IgD-negative memory B cell (primary cell): ENCODE data around the gene TFAP2A. TPM values are rescaled to one million over a fixed set of nuclear protein-coding genes. Genes with fewer than 3 reads are reported as not detected.

Source experiments
- H3K27ac Mint-ChIP-seq, 3 donors: one replicate each; pipeline ENCODE4 v1.8.0; 2020 to 2022; ENCODE audit warnings: mild to moderate bottlenecking in 3 of 3, mixed read lengths in 3 of 3, moderate library complexity in 1 of 3
- H3K27me3 Mint-ChIP-seq: one replicate; pipeline ENCODE4 v1.8.0; 2021; ENCODE audit warnings: mixed read lengths
- H3K36me3 Mint-ChIP-seq: one replicate; pipeline ENCODE4 v1.8.0; 2020; ENCODE audit warnings: mild to moderate bottlenecking, mixed read lengths
- H3K4me1 Mint-ChIP-seq, 3 donors: one replicate each; pipeline ENCODE4 v1.8.0; 2020 to 2022; ENCODE audit warnings: mixed read lengths in 3 of 3, mild to moderate bottlenecking in 1 of 3
- H3K4me3 Mint-ChIP-seq, 4 donors: one replicate each; pipeline ENCODE4 v1.8.0; 2020 to 2022; ENCODE audit warnings: mild to moderate bottlenecking in 4 of 4, mixed read lengths in 4 of 4, moderate library complexity in 3 of 4
- H3K9me3 Mint-ChIP-seq, 3 donors: one replicate each; pipeline ENCODE4 v1.8.0; 2020 to 2021; ENCODE audit warnings: mixed read lengths in 3 of 3, mild to moderate bottlenecking in 1 of 3
- polyA plus RNA-seq: library from polyadenylated mRNA; unstranded; fragments of 300-500 nt; fragmentation: Illumina TruSeq; gene quantifications from one replicate; pipeline ENCODE4 v1.2.3, GENCODE V29; 2021

The TFAP2A gene
- polyA plus RNA-seq, 1 donor from 2014 or later = not detected

GRCh38 chr6:10411971-10412460, 2.9 kb downstream of the TFAP2A start:
- Mint-ChIP-seq H3K27ac (peak overlapping the region; percentile 93 to 99 (median 99)), H3K4me3 (peak overlapping the region; percentile 89 to 96 (median 94)), H3K4me1 (peaks cover 4 to 14% (median 9%) of the 10 kb centered on the region in 3 donors), H3K36me3 (peaks cover 2% of the 10 kb centered on the region), H3K9me3 (peaks cover 6 to 34% (median 12%) of the 10 kb centered on the region in 3 donors), H3K27me3 (peaks cover 68% of the 10 kb centered on the region)

GRCh38 chr6:10411131-10411970, 3.5 kb downstream of the TFAP2A start:
- H3K9me3 Mint-ChIP-seq = peaks cover 6 to 36% (median 17%) of the 10 kb centered on the region in 3 donors
- peak overlapping the region; percentile 93 to 99 (median 99) for H3K27ac Mint-ChIP-seq
- peaks cover 3% of the 10 kb centered on the region for H3K36me3 Mint-ChIP-seq
- H3K4me3 Mint-ChIP-seq = peak overlapping the region; percentile 89 to 96 (median 94)
- peaks cover 4 to 14% (median 9%) of the 10 kb centered on the region in 3 donors for H3K4me1 Mint-ChIP-seq
- H3K27me3 Mint-ChIP-seq = peaks cover 64% of the 10 kb centered on the region

- peak overlapping the region; percentile 23 to 83 (median 68) for H3K4me3 Mint-ChIP-seq
- H3K27ac Mint-ChIP-seq = peak overlapping the region; percentile 95 to 99 (median 99)
- peaks cover 4 to 34% (median 22%) of the 10 kb centered on the region in 3 donors for H3K9me3 Mint-ChIP-seq
- peaks cover 3% of the 10 kb centered on the region for H3K36me3 Mint-ChIP-seq
- peaks cover 4 to 14% (median 9%) of the 10 kb centered on the region in 3 donors for H3K4me1 Mint-ChIP-seq
- peaks cover 57% of the 10 kb centered on the region for H3K27me3 Mint-ChIP-seq
Observed at GRCh38 chr6:10410207-10411050, 4.4 kb downstream of the TFAP2A start.

- peaks cover 51% of the 10 kb centered on the region for H3K27me3 Mint-ChIP-seq
- H3K4me1 Mint-ChIP-seq = peaks cover 4 to 14% (median 9%) of the 10 kb centered on the region in 3 donors
- peak overlapping the region in 3 of 4 donors; percentile 65 to 83 (median 80) for H3K4me3 Mint-ChIP-seq
- H3K27ac Mint-ChIP-seq = peak overlapping the region; percentile 95 to 99 (median 99)
- H3K36me3 Mint-ChIP-seq = peaks cover 3% of the 10 kb centered on the region
- peaks cover 3 to 32% (median 25%) of the 10 kb centered on the region in 3 donors for H3K9me3 Mint-ChIP-seq
Observed at GRCh38 chr6:10409731-10410206, 5.1 kb downstream of the TFAP2A start.

- Mint-ChIP-seq H3K9me3 (peaks cover 3 to 32% (median 25%) of the 10 kb centered on the region in 3 donors), H3K4me1 (peaks cover 4 to 16% (median 10%) of the 10 kb centered on the region in 3 donors), H3K27me3 (peaks cover 50% of the 10 kb centered on the region), H3K36me3 (peaks cover 3% of the 10 kb centered on the region), H3K27ac (peak overlapping the region; percentile 95 to 99 (median 99)), H3K4me3 (peak overlapping the region in 3 of 4 donors; percentile 3 to 83 (median 80))
Observed at GRCh38 chr6:10409233-10409721, 5.6 kb downstream of the TFAP2A start.

- Mint-ChIP-seq H3K36me3 (peaks cover 3% of the 10 kb centered on the region), H3K27me3 (peaks cover 43% of the 10 kb centered on the region), H3K4me1 (peaks cover 4 to 18% (median 12%) of the 10 kb centered on the region in 3 donors), H3K9me3 (peaks cover 3 to 30% (median 25%) of the 10 kb centered on the region in 3 donors), H3K4me3 (peak overlapping the region in 1 of 4 donors; percentile 83), H3K27ac (peak overlapping the region in 2 of 3 donors; percentile 27 to 99)
Observed at GRCh38 chr6:10408457-10408856, 6.4 kb downstream of the TFAP2A start.

GRCh38 chr6:10407674-10408054, 7.2 kb downstream of the TFAP2A start:
- Mint-ChIP-seq H3K4me1 (peaks cover 4 to 17% (median 10%) of the 10 kb centered on the region in 3 donors), H3K4me3 (no peak overlapping the region), H3K36me3 (peaks cover 3% of the 10 kb centered on the region), H3K9me3 (peaks cover 3 to 30% (median 25%) of the 10 kb centered on the region in 3 donors), H3K27me3 (peaks cover 37% of the 10 kb centered on the region), H3K27ac (peak overlapping the region in 1 of 3 donors; percentile 99)

- Mint-ChIP-seq H3K4me3 (peak overlapping the region in 1 of 4 donors; percentile 69), H3K27me3 (peaks cover 37% of the 10 kb centered on the region), H3K36me3 (peaks cover 3% of the 10 kb centered on the region), H3K4me1 (peaks cover 4 to 17% (median 10%) of the 10 kb centered on the region in 3 donors), H3K27ac (peak overlapping the region in 1 of 3 donors; percentile 79), H3K9me3 (peaks cover 3 to 29% (median 25%) of the 10 kb centered on the region in 3 donors)
Observed at GRCh38 chr6:10407018-10407673, 7.7 kb downstream of the TFAP2A start.

- H3K4me1 Mint-ChIP-seq = peaks cover under 1 to 13% (median 10%) of the 10 kb centered on the region in 3 donors
- peaks cover 3% of the 10 kb centered on the region for H3K36me3 Mint-ChIP-seq
- peak overlapping the region in 1 of 4 donors; percentile 69 for H3K4me3 Mint-ChIP-seq
- H3K27ac Mint-ChIP-seq = peak overlapping the region in 1 of 3 donors; percentile 79
- H3K9me3 Mint-ChIP-seq = peaks cover 3 to 25% (median 25%) of the 10 kb centered on the region in 3 donors
- H3K27me3 Mint-ChIP-seq = peaks cover 34% of the 10 kb centered on the region
Observed at GRCh38 chr6:10406556-10406955, 8.3 kb downstream of the TFAP2A start.

- Mint-ChIP-seq H3K36me3 (peaks cover 3% of the 10 kb centered on the region), H3K27me3 (peaks cover 34% of the 10 kb centered on the region), H3K27ac (peak overlapping the region in 2 of 3 donors; percentile 64 to 79), H3K9me3 (peaks cover 4 to 28% (median 22%) of the 10 kb centered on the region in 3 donors), H3K4me3 (peak overlapping the region in 3 of 4 donors; percentile 69 to 94 (median 88)), H3K4me1 (peaks cover 0 to 7% (median 7%) of the 10 kb centered on the region in 3 donors)
Observed at GRCh38 chr6:10405513-10405900, 9.4 kb downstream of the TFAP2A start.

GRCh38 chr6:10404799-10405512, 9.9 kb downstream of the TFAP2A start:
- Mint-ChIP-seq H3K9me3 (peaks cover 4 to 23% (median 21%) of the 10 kb centered on the region in 3 donors), H3K27me3 (peaks cover 32% of the 10 kb centered on the region), H3K4me3 (peak overlapping the region; percentile 69 to 94 (median 84))

GRCh38 chr6:10404107-10404798, 10.6 kb downstream of the TFAP2A start:
- peaks cover 1% of the 10 kb centered on the region for H3K36me3 Mint-ChIP-seq
- peak overlapping the region; percentile 68 to 94 (median 85) for H3K4me3 Mint-ChIP-seq
- peak overlapping the region; percentile 61 to 80 (median 66) for H3K27ac Mint-ChIP-seq
- H3K9me3 Mint-ChIP-seq = peaks cover 1 to 19% (median 18%) of the 10 kb centered on the region in 3 donors
- H3K27me3 Mint-ChIP-seq = peaks cover 31% of the 10 kb centered on the region
- H3K4me1 Mint-ChIP-seq = peaks cover 0 to 7% (median 7%) of the 10 kb centered on the region in 3 donors

More at GRCh38 chr6:10404799-10405512, 9.9 kb downstream of the TFAP2A start:
- peaks cover 1% of the 10 kb centered on the region for H3K36me3 Mint-ChIP-seq
- H3K27ac Mint-ChIP-seq = peak overlapping the region; percentile 64 to 80 (median 79)
- H3K4me1 Mint-ChIP-seq = peaks cover 0 to 7% (median 7%) of the 10 kb centered on the region in 3 donors
